ENCODE measurements around the gene GPA33.

DNA sequence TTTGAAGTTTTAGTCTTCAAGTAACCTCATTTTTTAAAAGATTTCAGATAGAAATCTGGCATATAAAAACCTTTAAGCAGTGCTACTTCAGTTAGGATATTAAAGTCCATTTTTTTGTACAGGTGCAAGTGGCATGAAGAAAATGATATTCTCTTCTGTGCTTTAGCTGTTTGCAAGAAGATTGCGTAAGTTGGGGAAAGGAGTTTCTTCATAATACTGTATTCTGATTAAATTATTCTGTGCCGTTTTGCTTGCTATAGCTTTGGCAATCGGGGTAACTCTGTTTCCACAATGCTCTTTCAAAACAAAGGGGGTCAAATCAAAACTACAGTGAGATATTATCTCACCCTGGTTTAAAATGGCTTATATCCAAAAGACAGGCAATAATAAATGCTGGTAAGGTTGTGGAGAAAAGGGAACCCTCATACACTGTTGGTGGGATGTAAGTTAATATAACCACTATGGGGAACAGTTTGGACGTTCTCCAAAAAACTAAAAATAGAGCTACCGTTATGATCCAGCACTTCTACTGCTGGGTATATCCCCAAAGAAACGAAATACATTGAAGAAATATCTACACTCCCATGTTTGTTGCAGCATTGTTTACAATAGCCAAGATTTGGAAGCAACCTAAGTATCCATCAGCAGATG lies 74.0 kb downstream of the GPA33 start:
- TF ChIP-seq, protein P1, sequence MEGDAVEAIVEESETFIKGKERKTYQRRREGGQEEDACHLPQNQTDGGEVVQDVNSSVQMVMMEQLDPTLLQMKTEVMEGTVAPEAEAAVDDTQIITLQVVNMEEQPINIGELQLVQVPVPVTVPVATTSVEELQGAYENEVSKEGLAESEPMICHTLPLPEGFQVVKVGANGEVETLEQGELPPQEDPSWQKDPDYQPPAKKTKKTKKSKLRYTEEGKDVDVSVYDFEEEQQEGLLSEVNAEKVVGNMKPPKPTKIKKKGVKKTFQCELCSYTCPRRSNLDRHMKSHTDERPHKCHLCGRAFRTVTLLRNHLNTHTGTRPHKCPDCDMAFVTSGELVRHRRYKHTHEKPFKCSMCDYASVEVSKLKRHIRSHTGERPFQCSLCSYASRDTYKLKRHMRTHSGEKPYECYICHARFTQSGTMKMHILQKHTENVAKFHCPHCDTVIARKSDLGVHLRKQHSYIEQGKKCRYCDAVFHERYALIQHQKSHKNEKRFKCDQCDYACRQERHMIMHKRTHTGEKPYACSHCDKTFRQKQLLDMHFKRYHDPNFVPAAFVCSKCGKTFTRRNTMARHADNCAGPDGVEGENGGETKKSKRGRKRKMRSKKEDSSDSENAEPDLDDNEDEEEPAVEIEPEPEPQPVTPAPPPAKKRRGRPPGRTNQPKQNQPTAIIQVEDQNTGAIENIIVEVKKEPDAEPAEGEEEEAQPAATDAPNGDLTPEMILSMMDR (IDR thresholded peaks at IDR 0.05) = no peak
- TF ChIP-seq POLR2A (IDR thresholded peaks at IDR 0.05) = no peak
